K562 (cell line): ENCODE results near the gene MEIS1. TPM values are rescaled to one million over a fixed set of nuclear protein-coding genes. Genes with fewer than 3 reads are reported as not detected.

Experiments used
- ATAC-seq: fragments of 200-7000 bp; cut with Tn5 transposase; 3 replicates; pipeline ENCODE4 v1.9.1; 2020; ENCODE audit warnings: moderate library complexity
- BruUV-seq: library from RNA; stranded (reverse); fragments of 400-500 nt; replicated peaks from 2 replicates; lab custom pipeline; 2021; lab: Mats Ljungman, UMichigan
- CTCF ChIA-PET: fragments of 300-600 bp; formaldehyde crosslinking; extraction: SDS; loops from one replicate; lab custom pipeline; 2021; ENCODE audit warnings: low intra/inter-chr PET ratio; lab: Yijun Ruan, JAX
- POLR2A ChIA-PET: fragments of 300-600, 350-650 bp; sonication (Branson Sonifier 250); formaldehyde crosslinking; extraction: SDS; loops from one replicate; lab custom pipeline; 2021; ENCODE audit warnings: antibody characterized with exemption, inconsistent platforms; lab: Yijun Ruan, JAX
- DNase-seq, 4 experiments: peaks; one replicate each; pipeline versions ENCODE4 v3.0.0 to v3.0.0-alpha.2; 2011 to 2018; ENCODE audit warnings: low spot score in 3 of 4, mixed read lengths in 3 of 4; ENCODE audit errors: extremely low read depth in 1 of 4
- FAIRE-seq: peaks from 2 replicates; lab custom pipeline; 2011; peaks lifted over from hg19 to GRCh38; lab: Jason Lieb, UNC
- H2AFZ ChIP-seq: 2 replicates; pipeline ENCODE4 v1.6.0; 2011; ENCODE audit warnings: low read depth, low read length, control low read depth, inconsistent platforms
- H3K27ac ChIP-seq: fragments of 200-600 bp; 3 replicates; pipeline ENCODE4 v1.8.0; 2011; ENCODE audit warnings: low read depth, mild to moderate bottlenecking, control low read depth, inconsistent platforms, low read length, moderate library complexity, mixed read lengths; ENCODE audit errors: extremely low read depth
- H3K27me3 ChIP-seq, 2 experiments: fragments of 300-600 bp in 1 of 2; 2 replicates in 1 of 2; 3 replicates in 1 of 2; pipeline versions ENCODE4 v1.6.0 to v1.8.0; 2011; ENCODE audit warnings: inconsistent platforms in 2 of 2, low read length in 2 of 2, mild to moderate bottlenecking in 1 of 2, mixed read lengths in 1 of 2, moderate library complexity in 1 of 2; ENCODE audit not compliant: control insufficient read depth in 2 of 2, insufficient read depth in 2 of 2
- H3K36me3 ChIP-seq: fragments of 300-600 bp; 3 replicates; pipeline ENCODE4 v1.8.0; 2011; ENCODE audit warnings: mild to moderate bottlenecking, low read length, inconsistent platforms; ENCODE audit not compliant: control insufficient read depth, insufficient read depth
- H3K4me1 ChIP-seq, 2 experiments: fragments of 200-600 bp in 1 of 2; replicated peaks in 1 of 2; 2 replicates in 1 of 2; 3 replicates in 1 of 2; pipeline versions ENCODE4 v1.5.1 to v1.8.0; 2011; ENCODE audit warnings: inconsistent platforms in 2 of 2, low read length in 2 of 2, mild to moderate bottlenecking in 1 of 2, mixed read lengths in 1 of 2, moderate library complexity in 1 of 2; ENCODE audit not compliant: control insufficient read depth in 2 of 2, insufficient read depth in 2 of 2
- H3K4me2 ChIP-seq: 2 replicates; pipeline ENCODE4 v1.6.1; 2011; ENCODE audit warnings: low read length, control low read depth, inconsistent platforms, mixed read lengths; ENCODE audit not compliant: insufficient read depth
- H3K4me3 ChIP-seq: fragments of 200-600 bp; sonication (generic), shearing (Covaris generic); 2 replicates; pipeline ENCODE4 v1.5.1; 2016; ENCODE audit warnings: control low read depth, inconsistent platforms
- H3K79me2 ChIP-seq: fragments of 200-600 bp; 3 replicates; pipeline ENCODE4 v1.8.0; 2011; ENCODE audit warnings: low read length, inconsistent platforms; ENCODE audit not compliant: control insufficient read depth, insufficient read depth
- H3K9ac ChIP-seq, 2 experiments: 2 replicates each; pipeline versions ENCODE4 v1.6.0 to v1.6.1; 2011; ENCODE audit warnings: low read depth in 2 of 2, low read length in 2 of 2, control low read depth in 1 of 2, inconsistent platforms in 1 of 2, mild to moderate bottlenecking in 1 of 2, mixed read lengths in 1 of 2; ENCODE audit not compliant: insufficient read depth in 1 of 2
- H3K9me1 ChIP-seq: one replicate; pipeline ENCODE4 v1.6.0; 2011; ENCODE audit warnings: inconsistent platforms, mild to moderate bottlenecking, low read length, moderate library complexity; ENCODE audit not compliant: control insufficient read depth, insufficient read depth
- H3K9me3 ChIP-seq: replicated peaks from 2 replicates; pipeline ENCODE4 v1.5.1; 2011; ENCODE audit warnings: low read depth, low read length, inconsistent platforms; ENCODE audit not compliant: control insufficient read depth, insufficient read depth
- H4K20me1 ChIP-seq: replicated peaks from 2 replicates; pipeline ENCODE4 v1.6.1; 2011; ENCODE audit warnings: low read length, inconsistent platforms, mixed read lengths; ENCODE audit not compliant: control insufficient read depth, insufficient read depth
- BRCA1 ChIP-seq, 2 experiments: fragments of 450-650 bp in 1 of 2; sonication (generic) in 1 of 2; formaldehyde crosslinking in 1 of 2; IDR thresholded peaks; 2 replicates each; pipeline versions ENCODE4 v1.5.0 to v1.6.1; 2017 to 2020; ENCODE audit warnings: mild to moderate bottlenecking in 1 of 2, missing genetic modification reagents in 1 of 2
- L3MBTL2 ChIP-seq: fragments of 450-650 bp; IDR thresholded peaks from 2 replicates; pipeline ENCODE4 v1.6.1; 2016; ENCODE audit warnings: mild to moderate bottlenecking, moderate library complexity
- RFX1 ChIP-seq: fragments of 450-650 bp; IDR thresholded peaks from 2 replicates; pipeline ENCODE4 v1.6.1; 2016; ENCODE audit warnings: mild to moderate bottlenecking, moderate library complexity
- SLC30A9 ChIP-seq: fragments of 250-450 bp; sonication (Bioruptor Pico); IDR thresholded peaks from 2 replicates; pipeline ENCODE4 v1.8.0; 2022; ENCODE audit warnings: mild to moderate bottlenecking, moderate library complexity
- TAF1 ChIP-seq: IDR thresholded peaks from 2 replicates; pipeline ENCODE4 v1.6.1; 2011; ENCODE audit warnings: mild to moderate bottlenecking, low read length, moderate library complexity; ENCODE audit not compliant: insufficient read depth, control insufficient read depth, severe bottlenecking; ENCODE audit errors: extremely low read depth
- TSC22D4 ChIP-seq: fragments of 450-650 bp; IDR thresholded peaks from 2 replicates; pipeline ENCODE4 v1.6.1; 2016; ENCODE audit warnings: missing genetic modification characterization, missing biosample characterization, control low read depth
- XRCC4 ChIP-seq: IDR thresholded peaks from one replicate; pipeline ENCODE4 v1.6.1; 2011; ENCODE audit not compliant: insufficient read depth, insufficient read length; ENCODE audit errors: extremely low read depth
- ZNF551 ChIP-seq: fragments of 250-450 bp; sonication (Bioruptor Pico); IDR thresholded peaks from 2 replicates; pipeline ENCODE4 v1.5.0; 2021; ENCODE audit warnings: mild to moderate bottlenecking, moderate library complexity
- WGBS: fragments of 100-300 bp; shearing (Covaris generic); methylation state at CpG from one replicate; pipeline ENCODE4 v1.1.6; 2016; ENCODE audit warnings: low coverage, mixed read lengths; ENCODE audit not compliant: insufficient coverage; ENCODE audit errors: missing lambda C conversion rate; 5-methylcytosine and 5-hydroxymethylcytosine counted together
- in situ Hi-C: fragments of 300-500 bp; cut with MboI; formaldehyde crosslinking; loops from 4 replicates; pipeline ENCODE4 v1.15.0; 2018; ENCODE audit warnings: inconsistent platforms, mixed read lengths
- intact Hi-C: fragments of 100-400 bp; cut with micrococcal nuclease; formaldehyde crosslinking; loops from 2 replicates; pipeline ENCODE4 v1.14.2; 2022
- polyA plus RNA-seq, 8 experiments: library from polyadenylated mRNA; depleted of rRNA in 4 of 8; stranded (reverse) in 5 of 8; unstranded in 3 of 8; fragments of >200 nt; fragmentation: Nextera tagmentation in 2 of 8; fragmentation: Illumina TruSeq in 1 of 8; extraction: Ambion mirVana in 2 of 8; extraction: Trizol in 1 of 8; gene quantifications; 2 replicates each; pipeline versions ENCODE4 v1.2.1 to v1.2.3, GENCODE V29; 2011 to 2014; ENCODE audit warnings: inconsistent platforms in 1 of 8, missing spikeins in 1 of 8
- total RNA-seq, 7 experiments: library from RNA; depleted of rRNA in 6 of 7; stranded (reverse); fragments of >200 nt in 6 of 7; fragmentation: Illumina TruSeq in 2 of 7; extraction: Trizol in 2 of 7; gene quantifications; 2 replicates each; pipeline versions ENCODE4 v1.2.1 to v1.2.3, GENCODE V29; 2011 to 2021; ENCODE audit warnings: low replicate concordance in 1 of 7

Gene MEIS1
- total and polyA plus RNA-seq, 9 of the 15 experiments (the other 6 are each of a cell fraction or from before 2014, with no cell fraction given) = 2.3 to 9.0 (median 5.9) TPM

- POLR2A ChIA-PET = interaction anchor here (0.6 kb wide), 1 partner anchor 19 kb away, joined by 3 read pairs; no protein-coding TSS in a partner anchor
- H3K4me3 ChIP-seq = no peak overlapping the region
- in situ Hi-C loops = no loop called here
Measured at GRCh38 chr2:66516499-66516898, 81.6 kb downstream of the MEIS1 start.

GRCh38 chr2:66517772-66518171, 82.8 kb downstream of the MEIS1 start:
- CTCF ChIA-PET = no interaction called here
- no TSS peak for BruUV-seq
- H3K4me3 ChIP-seq = no peak overlapping the region
- no peaks in the 10 kb centered on the region for H3K27me3 ChIP-seq
- H3K27ac ChIP-seq = no peak overlapping the region
- POLR2A ChIA-PET = no interaction called here
- intact Hi-C loops (no loop called here), in situ Hi-C loops (no loop called here)
- H3K9me1 ChIP-seq = no peaks in the 10 kb centered on the region
- no peak overlapping the region for H2AFZ ChIP-seq
- H3K9me3 ChIP-seq = no peaks in the 10 kb centered on the region
- DNase-seq = no peak
- H3K9ac ChIP-seq = no peak overlapping the region
- H3K79me2 ChIP-seq = no peaks in the 10 kb centered on the region
- no peak for TF ChIP-seq ZNF551 (CRISPR knock-in tag)
- TF ChIP-seq BRCA1 (IDR thresholded peaks at IDR 0.05) = no peak
- no peak for TF ChIP-seq BRCA1 (CRISPR knock-in tag; IDR thresholded peaks at IDR 0.05)
- TF ChIP-seq L3MBTL2 = no peak
- TF ChIP-seq XRCC4 = no peak
- no peak for TF ChIP-seq SLC30A9 (CRISPR knock-in tag)
- ATAC-seq = no peak
- H3K4me2 ChIP-seq = no peak overlapping the region
- FAIRE-seq = no peak
- H4K20me1 ChIP-seq = no peaks in the 10 kb centered on the region
- no peaks in the 10 kb centered on the region; a peak in 1 of 5 replicates for H3K4me1 ChIP-seq
- H3K36me3 ChIP-seq = no peaks in the 10 kb centered on the region
- 68% methylated on average over 4 of the region's 4 CpGs for WGBS

More at GRCh38 chr2:66516499-66516898, 81.6 kb downstream of the MEIS1 start:
- no TSS peak for BruUV-seq
- 46% methylated on average over 8 of the region's 8 CpGs for WGBS
- Histone ChIP-seq H3K9me3 (no peaks in the 10 kb centered on the region), H3K79me2 (no peaks in the 10 kb centered on the region), H4K20me1 (no peaks in the 10 kb centered on the region), H3K9me1 (no peaks in the 10 kb centered on the region), H3K9ac (no peak overlapping the region), H3K4me2 (no peak overlapping the region), H2AFZ (no peak overlapping the region), H3K27me3 (no peaks in the 10 kb centered on the region), H3K27ac (no peak overlapping the region), H3K36me3 (no peaks in the 10 kb centered on the region), H3K4me1 (no peaks in the 10 kb centered on the region; a peak in 1 of 5 replicates)
- peak; percentile 55 for TF ChIP-seq RFX1
- TF ChIP-seq TAF1 = no peak
- no peak for TF ChIP-seq TSC22D4 (tag)
- CTCF ChIA-PET = no interaction called here
- intact Hi-C loops = no loop called here
- ATAC-seq (no peak), DNase-seq (no peak), FAIRE-seq (no peak)
